Fibroblast of the aortic adventitia (primary cell): ENCODE measurements around the gene RPTN. TPM values are rescaled to one million over a fixed set of nuclear protein-coding genes. Genes with fewer than 3 reads are reported as not detected.

ENCODE experiments used
- DNase-seq: peaks from one replicate; pipeline ENCODE4 v3.0.0-alpha.2; 2010; ENCODE audit warnings: low read depth
- H3K4me3 ChIP-seq: 2 replicates; pipeline ENCODE4 v1.5.1; 2011; ENCODE audit warnings: low read depth, mild to moderate bottlenecking, control low read depth, low read length, moderate library complexity
- total RNA-seq: library from RNA; depleted of rRNA; stranded (reverse); fragments of >200 nt; gene quantifications from 2 replicates; pipeline ENCODE4 v1.2.3, GENCODE V29; 2012; ENCODE audit warnings: low replicate concordance
- TF ChIP-seq, protein P1 (sequence below): IDR thresholded peaks from 2 replicates; pipeline ENCODE4 v1.5.1; 2011; ENCODE audit warnings: mild to moderate bottlenecking, low read length, control low read depth, inconsistent platforms; ENCODE audit not compliant: insufficient read depth

Gene RPTN
- total RNA-seq, 1 donor: not detected

DNA sequence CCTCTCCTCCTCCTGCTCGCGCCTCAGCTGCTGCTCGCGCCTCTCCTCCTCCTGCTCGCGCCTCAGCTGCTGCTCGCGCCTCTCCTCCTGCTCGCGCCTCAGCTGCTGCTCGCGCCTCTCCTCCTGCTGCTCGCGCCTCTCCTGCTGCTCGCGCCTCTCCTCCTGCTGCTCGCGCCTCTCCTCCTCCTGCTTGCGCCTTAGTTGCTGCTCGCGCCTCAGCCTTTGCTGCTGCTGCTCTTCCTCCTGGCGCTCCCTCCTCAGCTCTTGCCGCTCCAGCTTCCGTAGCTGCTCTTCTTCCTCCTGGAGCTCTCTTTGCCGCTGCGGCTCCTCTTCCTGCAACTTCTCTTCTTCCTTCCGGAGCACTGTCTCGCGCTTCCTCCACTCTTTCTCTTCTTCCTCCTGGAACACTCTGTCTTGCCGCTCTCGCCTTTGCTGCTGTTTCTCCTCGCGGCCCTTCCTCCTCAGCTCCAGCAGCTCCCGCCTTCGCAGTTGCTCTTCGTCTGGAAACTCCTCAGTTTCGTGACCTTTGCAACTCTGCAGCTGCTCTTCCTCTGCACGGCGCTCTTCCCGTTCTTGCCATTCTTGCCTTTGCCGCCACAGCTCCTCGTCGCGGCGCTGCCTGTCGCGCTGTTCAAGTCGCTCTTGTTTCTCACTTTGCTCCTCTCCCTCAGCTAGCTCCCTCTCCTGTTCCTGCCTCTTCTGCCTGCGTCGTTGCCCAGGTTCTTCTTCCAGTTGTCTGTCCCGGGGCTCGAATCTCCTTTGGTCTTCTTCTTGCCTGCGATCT is 46.7 kb downstream of the RPTN start:
- peak; percentile 35 for DNase-seq
- TF ChIP-seq, protein P1, sequence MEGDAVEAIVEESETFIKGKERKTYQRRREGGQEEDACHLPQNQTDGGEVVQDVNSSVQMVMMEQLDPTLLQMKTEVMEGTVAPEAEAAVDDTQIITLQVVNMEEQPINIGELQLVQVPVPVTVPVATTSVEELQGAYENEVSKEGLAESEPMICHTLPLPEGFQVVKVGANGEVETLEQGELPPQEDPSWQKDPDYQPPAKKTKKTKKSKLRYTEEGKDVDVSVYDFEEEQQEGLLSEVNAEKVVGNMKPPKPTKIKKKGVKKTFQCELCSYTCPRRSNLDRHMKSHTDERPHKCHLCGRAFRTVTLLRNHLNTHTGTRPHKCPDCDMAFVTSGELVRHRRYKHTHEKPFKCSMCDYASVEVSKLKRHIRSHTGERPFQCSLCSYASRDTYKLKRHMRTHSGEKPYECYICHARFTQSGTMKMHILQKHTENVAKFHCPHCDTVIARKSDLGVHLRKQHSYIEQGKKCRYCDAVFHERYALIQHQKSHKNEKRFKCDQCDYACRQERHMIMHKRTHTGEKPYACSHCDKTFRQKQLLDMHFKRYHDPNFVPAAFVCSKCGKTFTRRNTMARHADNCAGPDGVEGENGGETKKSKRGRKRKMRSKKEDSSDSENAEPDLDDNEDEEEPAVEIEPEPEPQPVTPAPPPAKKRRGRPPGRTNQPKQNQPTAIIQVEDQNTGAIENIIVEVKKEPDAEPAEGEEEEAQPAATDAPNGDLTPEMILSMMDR: no peak
- peak overlapping the region; percentile 53 for H3K4me3 ChIP-seq

DNA sequence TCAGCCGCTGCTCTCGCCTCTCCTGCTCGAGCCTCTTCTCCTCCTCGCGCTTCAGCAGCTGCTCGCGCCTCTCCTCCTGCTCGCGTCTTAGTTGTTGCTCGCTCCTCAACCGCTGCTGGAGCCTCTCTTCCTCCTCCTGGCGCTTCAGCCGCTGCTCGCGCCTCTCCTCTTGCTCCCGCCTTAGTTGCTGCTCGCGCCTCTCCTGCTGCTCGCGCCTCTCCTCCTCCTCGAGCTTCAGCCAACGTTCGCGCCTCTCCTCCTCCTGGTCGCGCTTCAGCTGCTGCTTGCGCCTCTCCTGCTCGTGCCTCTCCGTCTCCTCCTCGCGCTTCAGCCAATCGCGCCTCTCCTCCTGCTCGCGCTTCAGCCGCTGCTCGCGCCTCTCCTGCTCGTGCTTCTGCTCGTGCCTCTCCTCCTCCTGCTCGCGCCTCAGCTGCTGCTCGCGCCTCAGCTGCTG is 47.5 kb downstream of the RPTN start:
- TF ChIP-seq, protein P1: no peak
- peak; percentile 44 for DNase-seq
- peak overlapping the region; percentile 64 for H3K4me3 ChIP-seq

DNA sequence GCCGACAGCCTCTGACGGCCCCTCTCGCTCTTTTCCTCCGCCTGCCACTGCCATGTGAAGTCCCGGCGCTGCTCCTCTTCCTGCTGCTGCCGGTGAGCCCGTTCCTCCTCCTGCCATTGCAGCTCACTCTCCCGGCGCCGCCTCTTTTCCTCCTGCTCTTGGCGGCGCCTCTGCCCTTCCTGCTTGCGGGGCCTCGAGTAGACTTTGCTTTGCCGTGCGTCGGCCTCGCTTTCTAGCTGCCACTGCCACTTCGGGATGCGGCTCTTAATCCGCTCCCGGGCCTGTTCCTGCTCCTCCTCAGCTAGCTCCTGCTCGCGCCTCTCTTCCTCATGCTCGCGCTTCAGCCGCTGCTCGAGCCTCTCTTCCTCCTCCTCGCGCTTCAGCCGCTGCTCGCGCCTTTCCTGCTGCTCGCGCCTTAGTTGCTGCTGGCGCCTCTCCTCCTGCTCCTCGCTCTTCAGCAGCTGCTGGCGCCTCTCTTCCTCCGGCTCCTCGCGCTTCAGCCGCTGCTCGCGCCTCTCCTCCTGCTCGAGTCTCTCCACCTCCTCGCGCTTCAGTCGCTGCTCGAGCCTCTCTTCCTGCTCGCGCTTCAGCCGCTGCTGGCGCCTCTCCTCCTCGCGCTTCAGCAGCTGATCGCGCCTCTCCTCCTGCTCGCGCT is 48.0 kb downstream of the RPTN start:
- peak overlapping the region; percentile 64 for H3K4me3 ChIP-seq
- TF ChIP-seq, protein P1: no peak
- DNase-seq: peak; percentile 48

- TF ChIP-seq, protein P1: no peak
- DNase-seq: peak; percentile 48
Observed at GRCh38 chr1:152110365-152110859, 48.6 kb downstream of the RPTN start.

GRCh38 chr1:152109998-152110294 is 49.1 kb downstream of the RPTN start:
- TF ChIP-seq, protein P1: no peak
- DNase-seq: no peak
- peak overlapping the region; percentile 64 for H3K4me3 ChIP-seq

More at GRCh38 chr1:152110365-152110859, 48.6 kb downstream of the RPTN start:
- H3K4me3 ChIP-seq: peak overlapping the region; percentile 64

DNA sequence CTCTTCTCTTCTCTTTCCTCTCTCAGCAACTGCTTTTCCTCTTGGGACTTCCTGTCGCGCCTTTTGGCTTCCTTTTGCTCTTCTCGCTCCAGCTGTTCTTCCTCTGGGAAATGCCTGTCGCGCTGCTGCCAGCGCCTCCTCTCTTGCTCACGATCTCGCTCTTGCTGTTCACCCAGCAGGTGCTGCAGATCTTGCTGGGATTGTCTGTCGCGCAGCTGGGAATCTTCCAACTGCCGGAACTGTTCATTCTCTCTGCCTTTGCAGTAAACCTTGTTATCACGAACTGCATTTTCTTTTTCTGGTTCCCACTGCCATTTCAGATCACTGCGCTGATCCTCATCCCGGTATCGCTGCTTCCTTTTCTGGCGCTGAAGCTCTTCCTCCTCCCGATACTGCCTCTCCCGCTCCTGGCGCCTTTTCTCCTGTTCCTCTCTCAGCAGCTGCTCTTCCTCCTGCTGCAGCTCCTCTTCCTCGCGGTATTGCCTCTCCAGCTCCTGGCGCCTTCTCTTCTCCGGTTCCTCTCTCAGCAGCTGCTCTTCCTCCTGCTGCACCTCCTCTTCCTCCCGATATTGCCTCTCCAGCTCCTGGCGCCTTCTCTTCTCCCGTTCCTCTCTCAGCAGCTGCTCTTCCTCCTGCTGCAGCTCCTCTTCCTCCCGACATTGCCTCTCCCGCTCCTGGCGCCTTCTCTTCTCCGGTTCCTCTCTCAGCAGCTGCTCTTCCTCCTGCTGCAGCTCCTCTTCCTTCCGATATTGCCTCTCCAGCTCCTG is 49.6 kb downstream of the RPTN start:
- TF ChIP-seq, protein P1: no peak
- H3K4me3 ChIP-seq: peak overlapping the region; percentile 64
- peak; percentile 18 for DNase-seq
